SK-N-SH (cell line): ENCODE results near the gene RABAC1.

Source experiments
- CTCF ChIP-seq: fragments of 200-600 bp; sonication (generic); IDR thresholded peaks from 2 replicates; pipeline ENCODE4 v1.6.1; 2017; ENCODE audit warnings: antibody characterized with exemption, mild to moderate bottlenecking, moderate library complexity
- EP300 ChIP-seq, 2 experiments: IDR thresholded peaks; 2 replicates each; pipeline versions ENCODE4 v1.4.0 to v1.6.1; 2012; ENCODE audit warnings: borderline replicate concordance in 1 of 2, low read depth in 1 of 2, low read length in 1 of 2
- FOXJ3 ChIP-seq: sonication (generic); formaldehyde crosslinking; IDR thresholded peaks from 2 replicates; pipeline ENCODE4 v1.5.1; 2020; ENCODE audit warnings: mild to moderate bottlenecking, missing genetic modification reagents
- JUND ChIP-seq: IDR thresholded peaks from 2 replicates; pipeline ENCODE4 v1.4.0; 2012
- MXI1 ChIP-seq: IDR thresholded peaks from 2 replicates; pipeline ENCODE4 v1.6.1; 2012; ENCODE audit warnings: mild to moderate bottlenecking, low read depth, low read length, improper control_type of control experiment
- RFX5 ChIP-seq: IDR thresholded peaks from 2 replicates; pipeline ENCODE4 v1.6.1; 2012; ENCODE audit warnings: mild to moderate bottlenecking, improper control_type of control experiment, low read length
- USF1 ChIP-seq: IDR thresholded peaks from 2 replicates; pipeline ENCODE4 v1.4.0; 2012; ENCODE audit warnings: low read depth, borderline replicate concordance
- YY1 ChIP-seq: IDR thresholded peaks from 2 replicates; pipeline ENCODE4 v1.4.0; 2012; ENCODE audit warnings: low read depth, mild to moderate bottlenecking
- TF ChIP-seq, protein P1 (sequence below): IDR thresholded peaks from 2 replicates; pipeline ENCODE4 v1.4.0; 2012; ENCODE audit warnings: low read depth, borderline replicate concordance

GRCh38 chr19:41958367-41959055 lies 610 bp downstream of the RABAC1 start:
- TF ChIP-seq USF1 (no peak), EP300 (IDR thresholded peaks at IDR 0.05; ENCODE audit: borderline replicate concordance in 1 of 2, low read depth in 1 of 2, low read length in 1 of 2) (no peak), RFX5 (no peak), CTCF (no peak), FOXJ3 (no peak), YY1 (no peak), JUND (no peak), MXI1 (0 out of 2 replicates have a peak, but pooled peaks have one; percentile 10)
- TF ChIP-seq, protein P1, sequence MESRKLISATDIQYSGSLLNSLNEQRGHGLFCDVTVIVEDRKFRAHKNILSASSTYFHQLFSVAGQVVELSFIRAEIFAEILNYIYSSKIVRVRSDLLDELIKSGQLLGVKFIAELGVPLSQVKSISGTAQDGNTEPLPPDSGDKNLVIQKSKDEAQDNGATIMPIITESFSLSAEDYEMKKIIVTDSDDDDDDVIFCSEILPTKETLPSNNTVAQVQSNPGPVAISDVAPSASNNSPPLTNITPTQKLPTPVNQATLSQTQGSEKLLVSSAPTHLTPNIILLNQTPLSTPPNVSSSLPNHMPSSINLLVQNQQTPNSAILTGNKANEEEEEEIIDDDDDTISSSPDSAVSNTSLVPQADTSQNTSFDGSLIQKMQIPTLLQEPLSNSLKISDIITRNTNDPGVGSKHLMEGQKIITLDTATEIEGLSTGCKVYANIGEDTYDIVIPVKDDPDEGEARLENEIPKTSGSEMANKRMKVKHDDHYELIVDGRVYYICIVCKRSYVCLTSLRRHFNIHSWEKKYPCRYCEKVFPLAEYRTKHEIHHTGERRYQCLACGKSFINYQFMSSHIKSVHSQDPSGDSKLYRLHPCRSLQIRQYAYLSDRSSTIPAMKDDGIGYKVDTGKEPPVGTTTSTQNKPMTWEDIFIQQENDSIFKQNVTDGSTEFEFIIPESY: no peak
